A549 treated with ZK216348 at 1 μM for 4 hours (cell line): Measurements from ENCODE around the gene GMPPA. TPM values are rescaled to one million over a fixed set of nuclear protein-coding genes. Genes with fewer than 3 reads are reported as not detected.

Source experiments
- total RNA-seq: library from RNA; stranded (reverse); fragments of 200-300 nt; extraction: Qiagen RNA extraction; gene quantifications from 5 replicates; pipeline ENCODE4 v1.2.3, GENCODE V29; 2022; ENCODE audit warnings: low read depth

Gene GMPPA
- 30.0 to 39.8 TPM (median 38.7 TPM) in 5 replicates for total RNA-seq

DNA sequence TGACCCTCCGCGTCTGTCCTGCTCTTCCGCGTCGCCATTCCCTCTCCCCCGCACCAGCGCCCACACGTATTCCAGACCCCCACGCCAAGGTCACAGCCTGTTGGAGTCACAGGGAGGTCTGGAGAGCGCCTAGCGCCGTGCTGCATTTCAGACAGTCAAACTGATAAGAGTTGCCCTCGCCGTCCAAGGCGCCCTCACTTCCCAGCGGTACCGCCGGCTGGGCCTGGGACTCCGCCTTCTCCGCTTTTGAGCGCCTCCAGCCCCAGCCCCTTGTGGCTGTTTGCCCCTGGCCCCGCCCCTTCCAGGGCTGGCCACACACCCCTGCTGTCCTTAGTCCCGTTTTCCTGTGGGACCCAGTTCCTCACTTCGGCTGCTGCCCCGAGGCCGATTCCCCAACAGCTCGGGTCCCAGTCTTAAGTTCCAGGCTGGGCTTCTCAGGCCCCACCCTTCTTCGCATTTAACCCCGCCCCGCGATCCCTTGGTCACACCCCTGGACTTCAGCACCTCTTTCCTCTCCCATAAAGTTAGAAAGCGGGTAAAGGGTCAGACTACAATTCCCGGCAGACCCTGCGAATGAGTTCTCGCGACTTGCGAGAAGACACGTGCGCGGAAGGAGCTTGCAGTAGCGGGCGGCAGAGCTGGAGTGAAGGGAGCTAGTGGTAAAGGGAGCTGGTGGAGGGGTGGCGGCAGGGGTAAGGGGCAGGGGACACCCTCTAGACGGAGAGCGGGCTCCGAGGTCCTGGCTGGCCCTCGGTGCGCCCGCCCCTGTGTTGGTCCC is at the start of gene GMPPA:
Gene GMPPA (plus strand): TSS at position 612 of the 778 bp plus-strand sequence. CDS start 1,085 bp downstream, outside the sequence.

DNA sequence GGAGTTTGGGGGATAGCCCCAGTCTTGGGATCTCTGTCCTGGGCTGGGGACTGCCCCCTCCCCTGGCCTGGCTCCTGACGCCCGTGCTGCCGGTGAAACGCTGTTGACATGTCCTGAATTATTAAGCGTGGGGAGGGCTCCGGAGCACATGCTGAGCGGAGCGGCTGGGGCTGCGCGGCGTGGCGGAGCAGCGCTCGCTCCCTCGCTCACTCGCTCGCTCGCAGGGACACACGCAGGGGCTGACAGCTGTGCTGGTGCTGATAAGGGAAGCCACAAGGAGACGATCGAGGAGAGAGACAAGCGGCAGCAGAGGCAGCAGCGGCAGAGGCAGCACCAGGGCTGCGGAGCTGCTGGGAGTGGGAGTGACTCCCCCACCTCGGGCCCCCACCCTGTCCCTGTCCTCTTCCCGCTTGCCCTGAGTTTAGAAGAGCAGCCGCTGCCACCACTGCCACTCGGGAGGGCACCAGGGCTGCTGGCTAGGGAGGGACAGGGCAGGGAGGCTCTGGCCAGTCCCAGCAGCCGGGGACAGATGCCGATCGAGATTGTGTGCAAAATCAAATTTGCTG is 15.6 kb downstream of the GMPPA start, which contains the start of gene ASIC4:
Gene ASIC4 (plus strand): TSS at position 287 of the 566 bp plus-strand sequence. CDS start 243 bp downstream, at position 530.

DNA sequence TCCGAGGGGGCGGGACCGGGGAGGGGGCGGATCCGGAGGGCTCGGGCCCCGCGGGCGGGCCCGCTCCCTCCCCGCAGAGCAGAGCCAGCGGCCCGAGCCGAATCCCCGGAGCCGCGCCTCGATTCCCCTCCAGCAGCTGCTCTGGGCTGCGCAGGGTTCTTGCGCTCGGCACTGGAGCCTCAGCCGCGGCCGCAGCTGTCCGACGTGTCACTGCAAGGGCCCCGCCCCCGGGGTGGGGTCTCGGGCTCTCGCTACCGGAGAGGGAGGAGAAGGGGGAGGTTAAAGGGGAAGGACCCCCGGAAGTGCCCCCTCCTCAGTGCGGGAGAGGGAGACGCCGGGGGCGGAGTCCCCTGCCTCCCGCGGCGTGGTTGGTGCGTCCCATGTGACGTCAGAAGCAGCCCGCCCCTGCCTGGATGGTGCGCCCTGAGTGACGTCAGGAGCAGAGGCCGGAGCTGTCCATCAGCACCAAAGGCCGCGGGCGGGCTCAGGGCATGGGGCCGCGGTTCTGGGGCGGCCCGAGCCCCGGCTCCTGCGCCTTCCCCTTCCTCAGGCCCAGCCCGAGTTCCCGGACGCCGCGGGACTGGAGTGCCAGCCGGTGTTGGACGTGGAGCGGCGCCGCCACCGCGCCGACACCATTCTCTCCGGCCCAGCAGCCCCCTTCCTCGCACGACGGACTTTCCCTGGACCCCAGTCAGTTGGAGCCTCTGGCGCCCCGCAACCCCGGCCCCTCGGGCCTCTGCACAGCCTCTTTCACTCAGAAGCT is 45.1 kb downstream of the GMPPA start, which contains the start of the genes CHPF and TMEM198:
Gene CHPF (minus strand): TSS at position 214 of the 763 bp plus-strand sequence. CDS start 271 bp downstream, outside the sequence.
Gene TMEM198 (plus strand): TSS at position 433 of the 763 bp plus-strand sequence. CDS start 700 bp downstream, outside the sequence.

Other genes starting within 250 kb of the GMPPA start
- 0.26 to 0.33 TPM (median 0.27 TPM) in 3 of 5 replicates, not detected in the others for gene TUBA4B, start 245.6 kb upstream of the GMPPA start, total RNA-seq
- 299 to 359 TPM (median 345 TPM) in 5 replicates for gene TUBA4A, start 245.0 kb upstream of the GMPPA start, total RNA-seq
- 28.6 to 57.4 TPM (median 45.2 TPM) in 5 replicates for gene DNAJB2, start 219.5 kb upstream of the GMPPA start, total RNA-seq
- gene PTPRN, start 189.5 kb upstream of the GMPPA start, total RNA-seq, result 1.1 to 1.8 TPM (median 1.4 TPM) in 5 replicates
- not detected in 5 replicates for gene RESP18, start 166.1 kb upstream of the GMPPA start, total RNA-seq
- gene DNPEP, start 111.0 kb upstream of the GMPPA start, total RNA-seq, result 51.7 to 64.3 TPM (median 58.3 TPM) in 5 replicates
- 0.18 to 0.51 TPM (median 0.40 TPM) in 3 of 5 replicates, not detected in the others for gene DES, start 80.5 kb upstream of the GMPPA start, total RNA-seq
- 5.1 to 10.4 TPM (median 6.9 TPM) in 5 replicates for gene SPEG, start 64.0 kb upstream of the GMPPA start, total RNA-seq
- 0.08 to 0.17 TPM (median 0.09 TPM) in 4 of 5 replicates, not detected in the other for gene ASIC4, start 15.6 kb downstream of the GMPPA start, total RNA-seq
- 12.5 to 32.0 TPM (median 29.8 TPM) in 5 replicates for gene CHPF, start 44.9 kb downstream of the GMPPA start, total RNA-seq
- 0.71 to 1.6 TPM (median 1.2 TPM) in 5 replicates for gene TMEM198, start 45.1 kb downstream of the GMPPA start, total RNA-seq
- 13.6 to 26.1 TPM (median 21.3 TPM) in 5 replicates for gene OBSL1, start 72.6 kb downstream of the GMPPA start, total RNA-seq
- 0.19 to 0.74 TPM (median 0.49 TPM) in 5 replicates for gene INHA, start 73.4 kb downstream of the GMPPA start, total RNA-seq
- gene STK11IP, start 99.0 kb downstream of the GMPPA start, total RNA-seq, result 9.4 to 21.0 TPM (median 17.7 TPM) in 5 replicates
- gene SLC4A3, start 128.7 kb downstream of the GMPPA start, total RNA-seq, result 1.9 to 4.4 TPM (median 3.2 TPM) in 5 replicates